ENCODE data around the gene SH3PXD2A. TPM values are rescaled to one million over a fixed set of nuclear protein-coding genes. Genes with fewer than 3 reads are reported as not detected.

SH3PXD2A gene
- total and polyA plus RNA-seq, 9 of the 15 experiments (the other 6 are each of a cell fraction or from before 2014, with no cell fraction given): 0.41 to 9.3 (median 2.5) TPM

DNA sequence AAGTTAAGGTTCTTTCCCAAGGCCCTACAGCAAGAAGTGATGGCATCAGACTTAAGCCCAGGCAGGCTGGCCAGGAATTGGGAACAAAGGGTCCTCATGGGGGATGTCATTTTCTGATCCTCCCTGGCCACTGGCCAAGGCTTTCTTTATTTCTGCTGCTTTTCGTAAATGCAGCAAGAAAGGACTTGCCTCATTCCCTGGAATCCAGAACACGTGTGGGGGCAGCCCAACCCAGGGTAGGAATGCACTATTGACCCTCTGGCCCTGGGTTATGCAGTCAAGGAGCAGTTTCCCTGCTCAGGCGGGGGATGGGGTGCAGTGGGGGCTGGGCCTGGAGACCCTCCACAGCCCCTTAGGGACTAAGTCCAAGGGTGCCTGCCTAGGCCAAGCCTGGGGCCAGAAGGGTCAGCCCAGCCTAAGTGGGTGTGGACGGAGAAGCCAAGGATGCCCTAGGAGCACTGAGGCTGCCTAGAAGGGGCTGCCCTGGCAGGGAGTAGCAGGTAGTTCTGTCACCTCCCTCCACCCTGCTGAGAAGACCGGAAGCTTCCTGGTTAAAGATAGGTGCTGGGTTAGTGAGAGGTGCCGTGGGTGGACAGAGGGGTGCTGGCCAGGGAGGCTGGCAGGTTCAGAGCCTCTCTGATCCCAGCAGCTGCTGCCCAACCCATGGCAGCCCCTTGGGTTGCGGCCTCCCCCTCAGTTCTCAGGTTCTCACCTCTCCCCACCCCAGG, 179.2 kb downstream of the SH3PXD2A start (continued):
- TF ChIP-seq, protein P1, sequence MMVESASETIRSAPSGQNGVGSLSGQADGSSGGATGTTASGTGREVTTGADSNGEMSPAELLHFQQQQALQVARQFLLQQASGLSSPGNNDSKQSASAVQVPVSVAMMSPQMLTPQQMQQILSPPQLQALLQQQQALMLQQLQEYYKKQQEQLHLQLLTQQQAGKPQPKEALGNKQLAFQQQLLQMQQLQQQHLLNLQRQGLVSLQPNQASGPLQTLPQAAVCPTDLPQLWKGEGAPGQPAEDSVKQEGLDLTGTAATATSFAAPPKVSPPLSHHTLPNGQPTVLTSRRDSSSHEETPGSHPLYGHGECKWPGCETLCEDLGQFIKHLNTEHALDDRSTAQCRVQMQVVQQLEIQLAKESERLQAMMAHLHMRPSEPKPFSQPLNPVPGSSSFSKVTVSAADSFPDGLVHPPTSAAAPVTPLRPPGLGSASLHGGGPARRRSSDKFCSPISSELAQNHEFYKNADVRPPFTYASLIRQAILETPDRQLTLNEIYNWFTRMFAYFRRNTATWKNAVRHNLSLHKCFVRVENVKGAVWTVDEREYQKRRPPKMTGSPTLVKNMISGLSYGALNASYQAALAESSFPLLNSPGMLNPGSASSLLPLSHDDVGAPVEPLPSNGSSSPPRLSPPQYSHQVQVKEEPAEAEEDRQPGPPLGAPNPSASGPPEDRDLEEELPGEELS (CRISPR knock-in tag; IDR thresholded peaks at IDR 0.05; ENCODE audit: borderline replicate concordance): no peak
- TF ChIP-seq, protein P2, sequence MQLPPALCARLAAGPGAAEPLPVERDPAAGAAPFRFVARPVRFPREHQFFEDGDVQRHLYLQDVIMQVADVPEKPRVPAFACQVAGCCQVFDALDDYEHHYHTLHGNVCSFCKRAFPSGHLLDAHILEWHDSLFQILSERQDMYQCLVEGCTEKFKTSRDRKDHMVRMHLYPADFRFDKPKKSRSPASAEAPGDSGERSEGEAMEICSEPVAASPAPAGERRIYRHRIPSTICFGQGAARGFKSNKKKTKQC (CRISPR knock-in tag; IDR thresholded peaks at IDR 0.05): no peak

DNA sequence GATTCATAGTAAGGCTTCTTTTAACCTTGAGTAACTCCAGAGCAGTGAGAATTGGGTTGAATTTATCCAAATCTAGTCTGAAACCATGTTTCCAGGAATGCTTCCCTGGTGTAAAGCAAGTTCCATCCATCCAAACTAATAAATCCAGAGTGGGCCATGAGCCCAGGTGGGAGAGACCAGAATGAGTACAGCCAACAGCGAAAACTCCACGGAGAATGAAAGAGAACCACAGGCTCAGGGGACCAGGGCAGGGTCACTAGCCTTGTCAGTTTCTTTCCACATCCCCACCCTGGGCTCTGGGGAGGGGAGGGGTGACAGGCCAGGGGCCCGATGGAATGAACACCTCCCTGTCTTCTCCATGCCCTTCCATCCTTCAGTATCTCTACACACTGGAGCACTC, 181.8 kb downstream of the SH3PXD2A start:
- no peak for ATAC-seq
- in situ Hi-C loops (cut with MboI): no loop called here
- TF ChIP-seq HDAC1 (IDR thresholded peaks at IDR 0.05): no peak
- TF ChIP-seq C11orf30 (IDR thresholded peaks at IDR 0.05; ENCODE audit: low read depth): no peak
- TF ChIP-seq TCFL5 (CRISPR knock-in tag; conservative IDR thresholded peaks at IDR 0.05): no peak
- no peak for TF ChIP-seq PYGO2 (tag; IDR thresholded peaks at IDR 0.05)
- no peak for TF ChIP-seq ZNF274 (IDR thresholded peaks at IDR 0.05; ENCODE audit: borderline replicate concordance, low read depth, low read length)
- TF ChIP-seq GATAD2B (IDR thresholded peaks at IDR 0.05; ENCODE audit: borderline replicate concordance): no peak
- no peak overlapping the region for H3K4me2 ChIP-seq (ENCODE audit: insufficient read depth, low read length)
- no peak overlapping the region for H3K9ac ChIP-seq (ENCODE audit: insufficient read depth in 1 of 2, low read depth in 2 of 2, low read length in 2 of 2)
- ChIA-PET POLR2A (no interaction called here), CTCF (ENCODE audit: low intra/inter-chr PET ratio) (no interaction called here)
- no peaks in the 10 kb centered on the region for H3K9me3 ChIP-seq (replicated peaks; ENCODE audit: control insufficient read depth, insufficient read depth, low read depth, low read length)
- H3K4me3 ChIP-seq: no peak overlapping the region
- BruUV-seq (replicated peaks): no TSS peak
- intact Hi-C loops (cut with micrococcal nuclease): no loop called here
- H3K27ac ChIP-seq (ENCODE audit: extremely low read depth, low read depth, low read length): no peak overlapping the region
- H3K27me3 ChIP-seq (ENCODE audit: control insufficient read depth in 2 of 2, insufficient read depth in 2 of 2, low read length in 2 of 2): no peaks in the 10 kb centered on the region
- H2AFZ ChIP-seq (ENCODE audit: low read depth, low read length): no peak overlapping the region
- H3K4me1 ChIP-seq (replicated peaks in 1 of 2; ENCODE audit: control insufficient read depth in 2 of 2, insufficient read depth in 2 of 2, low read length in 2 of 2): peaks cover 6 to 11% of the 10 kb centered on the region in 2 experiments; a peak in 4 of 5 replicates
- H4K20me1 ChIP-seq (replicated peaks; ENCODE audit: control insufficient read depth, insufficient read depth, low read length): no peaks in the 10 kb centered on the region
- no peaks in the 10 kb centered on the region for H3K79me2 ChIP-seq (ENCODE audit: control insufficient read depth, insufficient read depth, low read length)
- no peaks in the 10 kb centered on the region for H3K36me3 ChIP-seq (ENCODE audit: control insufficient read depth, insufficient read depth, low read length)
- 72% methylated on average over 2 of the region's 3 CpGs for WGBS (ENCODE audit: insufficient coverage, low coverage, missing lambda C conversion rate)
- FAIRE-seq: no peak
- no peak for DNase-seq (ENCODE audit: extremely low read depth in 1 of 4, low spot score in 3 of 4)
- no peaks in the 10 kb centered on the region for H3K9me1 ChIP-seq (ENCODE audit: control insufficient read depth, insufficient read depth, low read length)

All from K562 (cell line).